ENCODE data around the gene RIT2.

GRCh38 chr18:42781298-42781815, 334.1 kb downstream of the RIT2 start:
- TF ChIP-seq EZH2phosphoT487 (IDR thresholded peaks at IDR 0.05; ENCODE audit: low read length) (no peak), CTCF (IDR thresholded peaks at IDR 0.05; ENCODE audit: low read length) (no peak), EZH2 (optimal IDR thresholded peaks at IDR 0.05; ENCODE audit: low read depth, low read length) (no peak)
